SK-N-MC (cell line): Measurements from ENCODE around the gene ASGR1.

ENCODE experiments used
- DNase-seq: peaks from one replicate; pipeline ENCODE4 v3.0.0-alpha.2; 2011; ENCODE audit warnings: low read depth, low spot score
- H3K27ac ChIP-seq: fragments of 200-600 bp; sonication (generic); 2 replicates; pipeline ENCODE4 v1.5.1; 2016; ENCODE audit warnings: mixed run types
- H3K36me3 ChIP-seq: fragments of 200-600 bp; sonication (generic); 2 replicates; pipeline ENCODE4 v1.6.1; 2017; ENCODE audit warnings: antibody characterized with exemption, low read length, mixed read lengths; ENCODE audit not compliant: insufficient read depth
- H3K4me3 ChIP-seq: fragments of 200-600 bp; sonication (generic); 2 replicates; pipeline ENCODE4 v1.5.1; 2016
- H3K9ac ChIP-seq: fragments of 200-600 bp; sonication (generic); 2 replicates; pipeline ENCODE4 v1.8.0; 2017; ENCODE audit warnings: mixed run types, mixed read lengths; ENCODE audit not compliant: insufficient read length
- H3K9me3 ChIP-seq: fragments of 200-600 bp; sonication (generic); 2 replicates; pipeline ENCODE4 v1.6.1; 2017; ENCODE audit warnings: low read depth, mild to moderate bottlenecking, antibody characterized with exemption, low read length, moderate library complexity, mixed read lengths
- EZH2 ChIP-seq: fragments of 200-600 bp; sonication (generic); IDR thresholded peaks from one replicate; pipeline ENCODE4 v1.6.1; 2017; ENCODE audit warnings: antibody characterized with exemption
- FOXP2 ChIP-seq: optimal IDR thresholded peaks from 2 replicates; pipeline ENCODE3; 2011; ENCODE audit warnings: mild to moderate bottlenecking, moderate library complexity; ENCODE audit not compliant: insufficient read depth; ENCODE audit errors: extremely low read length, control extremely low read depth
- POLR2AphosphoS5 ChIP-seq: IDR thresholded peaks from 2 replicates; pipeline ENCODE4 v1.6.1; 2012; ENCODE audit warnings: mild to moderate bottlenecking, low read depth, low read length, borderline replicate concordance

Gene ASGR1

GRCh38 chr17:7222093-7222971, 43.2 kb upstream of the ASGR1 start:
- Histone ChIP-seq H3K36me3 (peaks cover 63% of the 10 kb centered on the region), H3K9me3 (no peaks in the 10 kb centered on the region), H3K9ac (no peak overlapping the region), H3K27ac (peak overlapping the region; percentile 42; the same call in 1 of the 2 replicates), H3K4me3 (no peak overlapping the region)
- DNase-seq = no peak
- TF ChIP-seq EZH2 (no peak), FOXP2 (no peak), POLR2AphosphoS5 (no peak)

- TF ChIP-seq FOXP2 = no peak
- TF ChIP-seq POLR2AphosphoS5 = 0 out of 2 replicates have a peak, but pooled peaks have one; percentile 7
- TF ChIP-seq EZH2 = no peak
- Histone ChIP-seq H3K27ac (peak overlapping the region; percentile 42; the same call in 1 of the 2 replicates), H3K36me3 (peaks cover 54% of the 10 kb centered on the region), H3K9ac (no peak overlapping the region), H3K4me3 (peak overlapping the region; percentile 90), H3K9me3 (no peaks in the 10 kb centered on the region)
- DNase-seq = no peak
These were observed 42.3 kb upstream of the ASGR1 start for GRCh38 chr17:7221278-7222092.

GRCh38 chr17:7220593-7221277, 41.6 kb upstream of the ASGR1 start:
- Histone ChIP-seq H3K36me3 (peaks cover 47% of the 10 kb centered on the region), H3K4me3 (peak overlapping the region; percentile 90), H3K9ac (peak overlapping the region; percentile 82), H3K27ac (peak overlapping the region; percentile 98), H3K9me3 (no peaks in the 10 kb centered on the region)
- no peak; the same call in 1 of the 2 replicates for TF ChIP-seq POLR2AphosphoS5
- no peak for TF ChIP-seq EZH2
- TF ChIP-seq FOXP2 = no peak
- no peak for DNase-seq

GRCh38 chr17:7219812-7220592, 40.8 kb upstream of the ASGR1 start, which contains the start of the genes ACADVL and DLG4:
Gene ACADVL, plus strand, starts transcription at chr17:7219938. Its CDS starts 47 bp downstream, at chr17:7219985.
Gene DLG4, minus strand, starts transcription at chr17:7219836.
- Histone ChIP-seq H3K27ac (peak within 1 kb of the TSS; percentile 98), H3K9me3 (no peaks in the 10 kb centered on the region), H3K4me3 (peak within 1 kb of the TSS; percentile 90), H3K9ac (peak within 1 kb of the TSS; percentile 82), H3K36me3 (peaks cover 39% of the 10 kb centered on the region)
- no peak for TF ChIP-seq EZH2
- no peak for TF ChIP-seq FOXP2
- TF ChIP-seq POLR2AphosphoS5 = 0 out of 2 replicates have a peak, but pooled peaks have one; percentile 28
- no peak for DNase-seq

GRCh38 chr17:7219229-7219811, 40.1 kb upstream of the ASGR1 start:
- H3K9me3 ChIP-seq = no peaks in the 10 kb centered on the region
- peak overlapping the region; percentile 90 for H3K4me3 ChIP-seq
- no peak for TF ChIP-seq EZH2
- no peak for TF ChIP-seq FOXP2
- TF ChIP-seq POLR2AphosphoS5 = peak; percentile 12; the same call in 1 of the 2 replicates
- no peak for DNase-seq
- H3K27ac ChIP-seq = peak overlapping the region; percentile 98
- peaks cover 32% of the 10 kb centered on the region for H3K36me3 ChIP-seq
- peak overlapping the region; percentile 82 for H3K9ac ChIP-seq

GRCh38 chr17:7218758-7219157, 39.6 kb upstream of the ASGR1 start:
- no peak for DNase-seq
- Histone ChIP-seq H3K36me3 (peaks cover 27% of the 10 kb centered on the region), H3K9ac (peak overlapping the region; percentile 82), H3K4me3 (peak overlapping the region; percentile 90), H3K27ac (peak overlapping the region; percentile 98), H3K9me3 (no peaks in the 10 kb centered on the region)
- no peak for TF ChIP-seq EZH2
- no peak for TF ChIP-seq FOXP2
- TF ChIP-seq POLR2AphosphoS5 = 0 out of 2 replicates have a peak, but pooled peaks have one; percentile 32

GRCh38 chr17:7218166-7218565, 39.0 kb upstream of the ASGR1 start:
- H3K9me3 ChIP-seq = no peaks in the 10 kb centered on the region
- peak overlapping the region; percentile 39 for H3K9ac ChIP-seq
- no peak for DNase-seq
- H3K27ac ChIP-seq = peak overlapping the region; percentile 98
- TF ChIP-seq FOXP2 = no peak
- no peak for TF ChIP-seq POLR2AphosphoS5
- TF ChIP-seq EZH2 = no peak
- peak overlapping the region; percentile 72 for H3K4me3 ChIP-seq
- H3K36me3 ChIP-seq = peaks cover 21% of the 10 kb centered on the region; the same call in 1 of the 2 replicates
